GF-D8 (cell line): ENCODE results near the gene UBE3A.
A peak's percentile ranks its signal among the peaks of the same experiment; 100 is the strongest.
"Not testable (repeated sequence)": the region's sequence is repeated elsewhere in the genome, so short reads cannot be mapped to it uniquely, and the experiment has no call there.

Source experiments
- DNase-seq: peaks from one replicate; lab custom pipeline; 2025; lab: John Stamatoyannopoulos, UW

The UBE3A gene

GRCh38 chr15:25437777-25438600, 835 bp downstream of the UBE3A start:
- DNase-seq, result no peak

- no peak for DNase-seq
These were observed 2.1 kb downstream of the UBE3A start for GRCh38 chr15:25436707-25437106.

DNA sequence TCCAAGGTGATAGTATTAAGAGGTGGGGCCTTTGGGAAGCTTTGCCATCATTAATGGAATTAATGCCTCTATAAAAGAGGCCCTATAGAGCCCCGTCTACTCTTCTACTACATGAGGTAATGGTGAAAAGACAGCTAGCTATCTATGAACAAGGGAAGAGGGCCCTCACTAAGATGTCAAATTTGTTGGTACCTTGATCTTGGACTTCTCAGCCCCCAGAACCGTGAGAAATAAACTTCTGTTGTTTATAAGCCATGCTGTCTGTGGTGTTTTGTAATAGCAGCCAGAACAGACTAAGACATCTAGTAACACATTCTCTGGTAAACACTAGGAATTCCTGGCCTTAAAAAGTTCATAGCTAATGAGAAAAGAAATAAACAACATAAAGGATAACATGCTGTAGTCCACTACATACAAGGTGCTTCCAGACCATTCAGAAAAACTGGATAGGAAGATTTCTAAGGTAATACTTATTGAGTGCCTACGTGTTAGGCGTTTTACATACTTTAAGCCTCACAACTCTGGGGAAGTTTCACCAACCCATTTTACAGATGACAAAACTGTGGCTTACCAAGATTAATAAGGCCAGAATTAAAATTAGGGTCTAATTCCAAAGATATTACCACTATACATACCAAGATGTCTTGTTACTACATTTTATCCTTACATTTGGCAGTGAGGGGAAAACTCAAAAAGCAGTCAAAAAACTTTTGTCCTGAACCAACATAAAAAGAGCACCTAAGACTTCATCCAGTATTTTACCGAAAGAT, 3.2 kb downstream of the UBE3A start:
- no peak for DNase-seq

DNA sequence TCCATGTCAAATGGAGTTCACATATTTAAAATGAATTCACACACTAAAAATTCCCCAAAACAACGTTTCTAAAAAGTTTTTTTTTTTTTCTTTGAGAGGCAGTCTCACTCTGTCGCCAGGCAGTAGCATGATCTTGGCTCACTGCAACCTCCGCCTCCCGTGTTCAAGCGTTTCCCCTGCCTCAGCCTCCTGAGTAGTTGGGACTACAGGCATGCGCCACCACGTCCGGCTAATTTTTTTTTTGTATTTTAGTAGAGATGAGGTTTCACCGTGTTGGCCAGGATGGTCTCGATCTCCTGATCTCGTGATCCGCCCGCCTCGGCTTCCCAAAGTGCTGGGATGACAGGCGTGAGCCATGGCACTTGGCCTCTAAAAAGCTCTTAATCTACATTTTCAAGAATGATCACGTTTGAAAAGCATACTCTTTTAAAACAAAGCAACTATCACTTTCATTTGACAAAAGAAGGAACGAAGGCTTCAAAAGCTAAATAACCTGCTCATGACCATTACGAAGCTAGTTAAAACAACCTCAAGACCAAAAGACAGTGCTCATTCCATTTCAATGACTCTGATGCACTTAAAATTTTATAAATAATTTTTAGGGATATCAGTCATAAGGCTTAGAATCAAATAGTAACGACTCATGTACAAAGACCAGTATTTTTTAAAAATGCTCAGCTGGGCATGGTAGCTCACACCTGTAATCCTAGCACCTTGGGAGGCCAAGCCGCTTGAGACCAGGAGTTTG, 5.5 kb downstream of the UBE3A start:
- DNase-seq, result no peak

- DNase-seq, result no peak
These were observed 6.8 kb downstream of the UBE3A start for GRCh38 chr15:25431836-25432561.

- no peak for DNase-seq
These were observed 11.0 kb downstream of the UBE3A start for GRCh38 chr15:25427861-25428260.

- no peak for DNase-seq
These were observed 11.8 kb downstream of the UBE3A start for GRCh38 chr15:25426896-25427610.

DNA sequence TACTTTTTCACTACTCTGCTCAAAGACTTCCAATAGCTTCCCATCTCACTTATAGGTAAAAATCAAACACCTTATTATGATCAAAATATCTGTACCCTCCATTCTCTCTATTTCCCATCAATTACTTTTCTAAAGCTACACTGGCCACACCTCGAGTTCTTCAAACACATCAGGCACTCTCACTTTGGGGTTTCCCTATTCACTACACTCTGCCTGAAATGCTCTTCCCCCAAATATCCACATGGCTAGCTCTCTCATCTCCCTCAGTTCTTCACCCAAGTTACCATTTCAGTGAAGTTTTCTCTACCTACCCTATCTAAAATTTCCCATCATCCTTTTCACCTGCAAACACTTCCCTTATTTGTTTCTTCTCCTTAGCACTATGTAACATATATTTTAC, 14.8 kb downstream of the UBE3A start:
- no peak for DNase-seq

GRCh38 chr15:25422021-25422420, 16.8 kb downstream of the UBE3A start:
- DNase-seq, result no peak

DNA sequence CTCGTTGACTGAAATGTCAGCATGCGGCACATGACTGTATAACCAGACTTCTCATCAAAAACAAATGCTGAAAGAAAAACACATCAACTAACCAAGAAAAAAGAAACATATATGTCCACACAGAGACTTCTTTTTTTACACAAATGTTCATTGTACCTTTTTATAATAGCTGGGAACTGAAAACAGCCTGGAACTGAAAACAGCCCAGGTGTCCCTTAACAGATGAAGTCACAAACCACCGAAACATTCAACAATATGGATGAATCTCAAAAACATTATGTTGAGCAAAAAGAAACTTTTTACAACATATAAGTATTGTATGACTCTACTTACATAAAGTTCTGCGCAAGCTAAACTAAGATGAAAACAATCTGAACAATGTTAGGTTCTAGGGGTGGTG, 20.6 kb downstream of the UBE3A start:
- DNase-seq, result no peak

GRCh38 chr15:25417604-25418003, 21.2 kb downstream of the UBE3A start:
- no peak for DNase-seq

DNA sequence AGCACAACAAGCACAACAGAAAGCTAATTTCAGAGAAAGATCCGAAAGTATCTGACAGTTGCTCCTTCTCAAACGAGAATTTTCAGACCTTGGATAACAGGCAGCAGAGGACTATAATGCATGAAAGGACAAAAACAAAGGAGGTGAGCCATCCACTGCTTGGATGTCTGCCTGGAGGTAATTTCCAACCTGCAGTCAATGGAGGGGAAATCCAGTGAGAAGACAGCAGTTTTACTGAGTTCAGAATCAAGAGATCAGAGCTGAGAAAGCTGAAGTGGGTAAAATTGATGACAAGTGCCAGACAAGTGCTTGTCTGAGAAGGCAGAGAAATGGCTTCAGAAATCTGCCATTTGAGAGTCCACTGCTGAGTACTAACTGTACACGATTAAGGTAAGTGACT, 22.1 kb downstream of the UBE3A start:
- no peak for DNase-seq

GRCh38 chr15:25415707-25416106, 23.1 kb downstream of the UBE3A start:
- no peak for DNase-seq

GRCh38 chr15:25415217-25415616, 23.6 kb downstream of the UBE3A start:
- DNase-seq, result no peak

DNA sequence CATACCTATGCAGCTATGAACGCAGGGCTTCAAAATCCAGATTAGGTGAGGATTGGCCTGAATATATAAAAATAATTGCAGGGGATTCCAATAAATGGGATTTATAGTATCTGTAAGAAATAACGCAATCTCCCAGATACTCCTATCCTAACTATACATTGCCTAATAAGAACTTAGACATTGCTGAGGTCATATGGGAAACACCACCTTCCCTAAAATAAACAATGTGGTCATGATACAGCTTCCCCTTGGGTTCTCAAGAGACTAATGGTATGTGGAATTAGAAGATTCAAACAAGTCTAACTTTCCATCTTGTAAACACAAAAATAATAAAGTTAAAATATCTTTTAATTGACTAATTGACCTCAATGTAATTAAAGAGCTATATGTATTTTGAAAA, 28.2 kb downstream of the UBE3A start:
- DNase-seq, result peak; percentile 31

GRCh38 chr15:25409731-25410130, 29.1 kb downstream of the UBE3A start:
- not testable (repeated sequence) for DNase-seq

DNA sequence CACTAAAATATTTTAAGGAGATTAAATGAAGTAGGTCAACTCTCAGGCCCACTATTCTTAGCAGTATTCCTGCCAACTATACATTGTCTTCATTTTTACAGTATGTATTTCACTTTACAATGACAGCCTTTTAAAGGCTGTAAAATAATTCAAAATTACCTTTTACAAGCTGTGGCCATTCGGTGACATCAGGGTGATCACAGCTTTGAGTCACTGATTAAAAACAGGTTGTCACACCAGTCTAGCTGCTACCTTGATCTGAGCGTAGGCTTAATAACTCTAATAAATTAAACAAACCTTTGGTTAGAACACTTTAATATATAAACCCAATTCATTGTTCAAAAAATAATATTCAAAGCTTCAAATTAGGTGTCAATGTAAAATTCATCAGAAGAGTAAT, 29.9 kb downstream of the UBE3A start:
- DNase-seq, result no peak

DNA sequence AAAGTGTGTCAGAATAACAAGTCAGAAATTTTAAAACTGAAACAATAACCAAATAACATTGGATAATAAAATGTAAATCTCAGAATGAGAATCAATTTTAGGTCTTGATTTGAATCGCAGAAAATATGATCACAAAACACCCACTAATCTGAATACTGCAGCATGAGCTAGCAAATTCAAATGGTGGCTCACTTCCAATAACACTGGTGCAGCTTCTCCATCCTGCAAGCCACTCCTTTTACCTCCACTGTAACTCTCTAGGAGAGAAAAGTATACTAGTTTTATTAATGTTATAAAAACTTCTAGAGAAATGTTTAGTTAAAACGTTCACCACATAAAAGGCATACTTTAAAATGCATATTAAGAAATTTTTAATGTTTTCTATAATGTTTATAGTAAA, 30.4 kb downstream of the UBE3A start:
- no peak for DNase-seq

DNA sequence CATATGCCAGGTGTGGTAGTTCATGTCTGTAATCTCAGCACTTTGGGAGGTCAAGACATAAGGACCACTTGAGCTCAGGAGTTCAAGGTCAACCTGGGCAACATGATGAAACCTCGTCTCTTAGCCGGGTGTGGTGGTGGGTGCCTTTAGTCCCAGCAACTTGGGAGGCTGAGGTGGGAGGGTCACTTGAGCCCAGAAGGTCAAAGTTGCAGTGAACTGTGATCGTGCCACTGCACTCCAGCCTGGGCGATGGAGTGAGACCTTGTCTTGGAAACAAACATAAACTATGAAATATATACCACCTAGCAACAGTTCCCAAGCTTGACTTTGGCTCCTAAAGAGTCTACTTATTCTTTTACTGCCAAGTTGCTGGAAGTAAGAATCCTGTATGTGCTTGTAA, 30.9 kb downstream of the UBE3A start:
- DNase-seq, result no peak

GRCh38 chr15:25406846-25407245, 32.0 kb downstream of the UBE3A start:
- no peak for DNase-seq

DNA sequence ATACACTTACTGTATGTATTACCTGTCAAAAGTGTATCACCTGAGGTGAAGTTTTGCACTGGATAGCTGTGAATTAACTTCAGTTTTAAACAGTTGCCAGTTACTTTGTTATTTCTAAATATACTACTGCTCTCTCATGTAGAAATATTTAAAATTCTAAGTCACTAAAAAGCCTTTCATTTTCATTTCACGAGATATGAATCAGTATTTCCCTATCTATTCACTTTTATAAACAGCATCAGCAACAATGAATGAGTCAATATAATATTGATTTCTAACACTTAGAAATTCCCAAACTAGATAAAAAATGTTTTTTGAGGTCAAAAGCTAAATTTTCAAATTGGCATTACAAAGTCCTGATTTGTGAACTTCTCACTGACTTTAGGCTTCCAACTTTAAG, 32.6 kb downstream of the UBE3A start:
- no peak for DNase-seq
